GM18517 (cell line): ENCODE data around the gene NEGR1.

Experiments used
- ATAC-seq: cut with Tn5 transposase; IDR thresholded peaks from one replicate; pipeline ENCODE4 v1.9.1; 2021; ENCODE audit warnings: mild to moderate bottlenecking, moderate library complexity; ENCODE audit not compliant: unreplicated experiment

NEGR1 gene

DNA sequence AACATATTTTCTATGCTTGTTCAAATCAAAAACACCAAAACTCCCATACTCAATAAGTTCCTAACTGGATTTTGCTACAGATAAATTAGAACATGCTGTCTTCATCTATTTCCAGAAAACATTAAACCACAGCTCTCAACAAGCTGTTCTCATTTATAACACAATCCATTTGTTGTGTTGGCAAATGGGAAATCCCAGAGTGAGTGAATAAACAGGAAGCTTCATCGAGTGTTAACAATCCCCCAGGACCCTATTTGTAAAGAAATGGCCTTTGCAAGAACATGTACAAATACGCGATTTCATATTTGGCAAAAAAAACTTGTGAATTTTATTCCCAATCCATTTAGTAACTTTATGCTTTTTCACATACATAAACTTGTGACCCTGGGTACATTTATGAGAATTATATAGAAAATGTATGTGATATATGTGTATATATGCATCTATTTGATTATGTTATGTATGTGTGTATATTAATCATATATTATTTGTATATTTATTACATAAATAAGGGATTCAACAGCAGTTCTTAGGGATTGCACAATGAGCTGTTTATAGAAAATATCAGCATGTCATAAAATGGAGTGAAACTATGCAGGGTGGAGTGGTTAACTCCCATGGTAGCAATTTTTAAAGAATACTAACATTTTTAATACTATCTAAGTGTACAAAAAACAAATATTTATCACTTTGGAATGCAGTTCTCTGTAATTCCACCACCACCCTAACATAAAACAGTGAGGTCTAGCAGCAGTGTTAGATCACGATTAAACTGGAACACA is 160.0 kb downstream of the NEGR1 start:
- no peak for ATAC-seq

DNA sequence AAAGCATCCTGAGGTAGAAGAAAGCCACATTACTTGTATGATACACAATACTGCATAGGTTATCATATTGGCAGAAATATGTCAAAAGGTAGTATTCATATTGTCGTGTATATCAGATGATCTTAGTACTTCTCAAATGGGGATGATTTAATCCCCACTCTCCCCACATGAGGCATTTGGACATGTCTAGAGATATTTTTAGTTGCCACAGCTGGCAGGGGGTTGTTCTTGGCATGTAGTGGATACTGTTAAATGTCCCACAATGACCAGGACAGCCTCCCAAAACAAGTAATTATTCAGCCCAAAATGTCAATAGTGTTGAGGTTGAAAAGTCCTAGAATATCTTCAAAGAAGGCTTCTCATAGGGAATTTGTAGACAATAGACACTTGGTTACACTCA is 162.8 kb downstream of the NEGR1 start:
- ATAC-seq = no peak

DNA sequence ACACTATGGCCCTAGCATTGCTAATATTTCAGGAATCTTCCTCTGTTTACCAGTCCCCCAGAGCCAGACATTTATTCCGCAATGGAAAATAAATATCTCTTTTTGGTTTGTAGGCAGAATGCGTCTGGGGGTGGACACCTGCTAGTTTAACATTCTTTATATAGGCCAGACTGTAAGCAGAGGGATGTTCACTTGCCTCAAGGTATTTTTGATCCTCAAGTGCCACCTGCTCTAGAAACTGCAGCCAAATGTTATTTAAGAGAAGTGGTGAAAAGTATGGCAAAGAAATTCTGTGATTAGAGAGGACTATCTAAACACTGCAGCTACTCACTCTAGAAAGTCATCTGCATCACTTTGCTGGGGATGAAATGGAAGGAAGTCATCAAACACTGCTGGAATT is 164.7 kb downstream of the NEGR1 start:
- no peak for ATAC-seq

GRCh38 chr1:72115290-72115689 is 167.0 kb downstream of the NEGR1 start:
- no peak for ATAC-seq

DNA sequence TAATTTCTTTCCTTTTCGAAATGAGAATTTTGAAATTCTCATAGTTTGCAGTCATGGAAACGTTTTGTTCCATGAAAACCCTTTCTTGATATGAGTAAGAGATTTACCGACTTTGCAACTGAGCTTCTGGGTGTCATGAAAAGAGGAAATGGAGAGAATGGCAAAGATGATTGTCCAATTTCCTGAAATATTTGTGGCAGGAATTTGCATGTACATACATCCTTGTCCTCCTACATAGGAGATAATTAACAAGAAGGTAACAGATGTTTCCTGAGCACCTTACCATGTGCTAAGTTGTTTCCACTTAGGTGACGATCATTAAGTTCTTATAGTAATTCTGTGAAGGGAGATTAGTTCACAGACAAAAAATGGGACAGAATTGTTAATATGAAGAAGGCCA is 170.7 kb downstream of the NEGR1 start:
- no peak for ATAC-seq

GRCh38 chr1:72109916-72110315 is 172.4 kb downstream of the NEGR1 start:
- no peak for ATAC-seq

GRCh38 chr1:72105201-72105600 is 177.1 kb downstream of the NEGR1 start:
- no peak for ATAC-seq

DNA sequence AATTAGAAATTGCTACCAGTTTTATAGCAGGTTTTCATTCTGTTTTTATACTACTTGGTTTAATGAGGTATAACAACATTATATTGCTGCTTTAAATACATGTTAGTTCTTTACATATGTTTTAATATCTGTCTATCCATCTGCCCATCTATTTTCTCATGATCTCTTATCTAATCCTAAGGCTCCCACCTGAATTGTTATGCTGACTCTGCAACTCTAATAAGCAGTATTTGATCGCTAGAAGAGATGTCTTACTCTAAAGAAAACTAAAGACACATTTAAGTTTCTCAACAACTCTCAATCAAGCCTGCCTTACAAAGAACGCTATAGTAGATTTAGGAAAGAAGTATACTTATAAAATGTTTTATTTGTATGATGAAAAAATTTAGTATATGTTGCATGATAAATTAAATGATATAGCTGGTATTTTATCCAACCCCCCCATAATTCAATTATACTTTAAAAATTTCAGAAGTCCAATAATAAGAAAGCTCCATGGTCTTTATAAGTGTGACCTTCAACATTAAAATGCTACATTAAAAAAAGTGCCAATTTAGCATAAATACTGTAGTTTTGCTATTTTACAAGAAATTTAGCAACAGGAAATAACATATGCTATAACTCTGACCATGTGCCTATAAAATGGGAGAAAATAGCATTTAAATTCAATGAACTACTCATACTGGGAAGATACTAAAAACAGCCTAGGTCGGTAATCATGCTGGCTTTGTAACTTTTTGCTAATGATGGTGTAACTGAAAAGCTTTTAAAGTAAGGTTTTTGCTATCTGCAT is 180.3 kb downstream of the NEGR1 start:
- ATAC-seq = no peak

GRCh38 chr1:72100771-72101170 is 181.6 kb downstream of the NEGR1 start:
- no peak for ATAC-seq

GRCh38 chr1:72097851-72098570 is 184.3 kb downstream of the NEGR1 start:
- ATAC-seq = no peak

DNA sequence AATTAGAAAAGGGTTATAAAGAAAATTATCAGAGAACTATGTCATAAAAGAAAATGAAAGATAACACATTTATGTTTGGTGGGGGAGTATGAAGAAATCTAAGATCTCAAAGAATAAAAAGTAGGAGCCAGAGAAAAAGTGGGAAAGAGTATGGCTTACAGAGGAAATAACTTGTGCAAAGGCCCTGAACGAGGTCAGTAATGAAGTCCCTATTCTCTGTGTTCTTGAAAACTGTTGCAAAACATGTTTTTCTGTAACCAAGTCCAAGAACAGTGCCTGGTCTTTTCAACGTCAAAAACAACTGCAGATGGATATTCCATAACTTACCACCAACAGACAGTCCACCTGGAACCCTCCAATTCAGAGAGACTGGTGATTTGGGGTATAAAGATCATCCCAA is 188.1 kb downstream of the NEGR1 start:
- ATAC-seq = no peak

- ATAC-seq = no peak
Measured at GRCh38 chr1:72086394-72086793, 195.9 kb downstream of the NEGR1 start.

DNA sequence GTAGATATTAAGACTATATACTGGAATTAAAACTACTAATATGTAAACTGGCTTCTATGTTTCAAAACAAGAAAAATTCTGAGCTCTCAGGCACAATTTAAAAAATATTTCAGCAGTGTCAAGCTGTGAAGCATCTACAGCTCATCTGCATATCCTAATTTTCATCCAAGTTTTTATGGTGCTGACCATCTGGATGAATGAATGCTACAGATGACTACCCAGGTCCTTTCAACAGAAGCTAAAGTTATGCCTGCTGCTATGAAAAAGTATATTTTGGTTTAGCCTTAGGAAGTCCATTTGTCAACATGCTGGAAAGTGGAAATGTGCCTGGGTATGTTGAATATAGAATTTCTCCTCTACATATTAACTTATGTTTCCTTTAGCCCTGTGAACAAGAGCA is 206.9 kb downstream of the NEGR1 start:
- ATAC-seq = no peak

- no peak for ATAC-seq
Measured at GRCh38 chr1:72066431-72066830, 215.9 kb downstream of the NEGR1 start.

DNA sequence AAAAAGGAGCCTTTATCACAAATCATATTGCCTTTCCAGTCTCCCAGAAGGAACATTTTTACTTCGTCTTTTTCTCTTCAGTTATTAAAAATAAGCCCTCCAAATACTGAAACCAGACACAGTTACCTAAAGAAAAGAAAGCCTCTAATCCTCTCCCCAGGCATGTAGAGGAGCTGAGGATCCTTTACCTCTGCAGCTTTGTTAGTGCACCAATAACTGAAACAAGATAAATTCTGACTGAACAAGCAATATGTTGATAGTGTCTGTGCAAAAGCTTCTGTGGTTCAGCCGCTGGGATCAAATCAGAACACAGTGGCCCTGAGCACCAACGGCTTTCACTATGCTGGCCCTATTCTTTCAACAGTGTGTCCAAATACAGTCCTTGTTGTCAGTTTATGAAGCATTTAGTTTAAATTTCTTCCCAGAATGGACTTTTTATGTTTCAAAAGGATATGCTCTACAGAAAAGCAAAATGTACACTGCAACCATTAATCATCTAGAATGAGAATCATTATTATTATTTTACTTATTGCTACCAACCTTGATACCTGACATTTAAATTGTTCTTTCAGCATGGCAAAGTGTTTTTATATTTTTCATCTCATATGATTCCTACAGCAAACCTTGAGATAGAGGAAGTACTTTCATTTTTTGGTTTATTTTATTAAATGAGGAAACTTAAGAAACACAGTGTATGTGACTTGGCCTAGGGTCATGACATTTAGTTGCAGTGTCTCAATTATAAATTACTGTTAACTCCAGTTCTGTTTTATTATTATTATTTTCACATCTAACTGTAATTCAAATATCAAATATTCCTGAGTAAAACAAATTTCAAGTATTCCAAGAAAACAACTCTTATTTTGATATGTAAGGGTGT is 217.9 kb downstream of the NEGR1 start:
- ATAC-seq = no peak

DNA sequence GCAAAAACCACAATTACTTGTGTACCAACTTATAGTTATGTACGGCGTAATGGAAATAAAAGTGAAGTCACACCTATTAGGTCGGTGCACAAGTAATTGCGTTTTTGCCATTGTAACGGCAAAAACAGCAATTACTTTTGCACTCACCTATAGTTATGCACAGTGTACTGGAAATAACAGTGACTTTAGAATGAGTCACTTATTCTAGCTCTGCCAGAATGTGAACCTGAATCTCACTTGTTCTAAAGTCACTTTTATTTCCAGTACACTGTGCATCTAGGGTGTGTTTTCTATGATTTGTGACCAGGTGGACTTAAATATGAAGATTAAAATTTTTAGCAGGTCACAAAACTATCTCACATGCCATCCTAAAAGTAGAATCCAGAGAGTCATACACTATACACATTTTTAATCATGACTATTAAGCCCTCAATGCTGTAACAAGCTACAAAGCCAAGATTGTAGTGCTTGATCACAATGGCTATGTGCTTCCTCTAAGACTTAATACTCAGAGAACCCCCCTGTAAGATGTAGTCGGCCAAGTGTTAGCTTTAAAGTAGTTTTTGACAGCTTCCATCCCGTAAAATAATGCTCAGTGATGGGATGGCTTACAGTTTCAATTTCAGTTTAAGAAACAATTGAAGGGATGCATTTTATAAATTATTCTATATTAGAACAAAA is 218.8 kb downstream of the NEGR1 start:
- ATAC-seq = no peak

DNA sequence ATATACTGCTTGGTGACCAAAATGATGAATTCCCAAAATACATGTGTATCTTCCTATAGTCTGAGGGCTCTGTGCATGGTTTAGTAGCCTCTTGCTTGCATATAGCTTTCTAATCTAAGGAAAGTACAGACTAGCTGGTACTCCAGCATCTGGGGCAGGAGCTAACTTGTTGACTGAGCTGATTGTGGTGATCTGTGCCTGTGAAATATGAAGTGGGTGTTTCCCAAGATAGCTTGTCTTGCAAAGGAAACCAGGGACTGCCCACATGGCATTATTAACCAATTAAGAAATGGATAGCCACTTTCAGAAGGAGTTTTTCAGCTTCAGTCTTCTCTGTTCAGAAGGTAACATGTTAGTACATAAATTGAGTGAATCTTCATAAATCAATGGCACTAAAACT is 219.8 kb downstream of the NEGR1 start:
- ATAC-seq = no peak

GRCh38 chr1:72060466-72061245 is 221.7 kb downstream of the NEGR1 start:
- ATAC-seq = no peak

DNA sequence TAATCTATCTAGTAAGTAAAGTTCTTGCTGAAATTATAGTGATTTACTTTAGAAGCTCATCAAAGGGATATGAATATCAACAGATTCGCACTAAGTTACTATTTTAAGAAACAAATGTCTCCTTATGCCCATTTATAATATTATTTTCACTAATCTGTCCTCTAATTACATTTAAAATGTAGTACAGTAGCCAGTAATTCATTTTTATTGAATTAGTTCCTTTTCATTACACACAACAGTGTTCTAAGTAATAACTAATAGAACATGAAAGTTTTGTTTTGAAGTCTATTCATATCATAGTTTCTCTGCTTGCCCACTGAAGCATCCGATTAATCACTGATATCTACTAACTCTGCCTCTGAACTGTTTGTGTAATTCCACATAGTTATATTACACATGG is 225.8 kb downstream of the NEGR1 start:
- no peak for ATAC-seq
